ENCODE data around the gene RSPH1.

DNA sequence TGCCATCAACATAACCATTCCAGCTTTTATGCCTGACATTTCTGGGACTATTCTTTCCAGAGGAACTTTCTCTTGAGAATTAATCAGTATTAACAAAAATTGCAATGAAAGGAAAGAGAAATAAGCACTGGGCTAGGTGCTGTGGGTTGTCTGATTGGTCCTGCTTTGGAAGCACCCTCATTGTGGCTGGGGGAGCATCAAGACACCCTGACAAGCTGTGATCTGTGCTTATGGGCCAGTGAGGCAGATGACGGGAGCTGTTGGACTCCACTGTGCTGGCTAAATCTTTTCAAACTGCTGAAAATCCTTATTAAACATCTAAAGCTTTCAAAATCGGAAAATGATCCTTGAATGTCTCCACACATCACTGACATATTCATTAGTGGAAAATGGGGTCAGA is 72.3 kb downstream of the RSPH1 start:
- TF ChIP-seq, protein P1, sequence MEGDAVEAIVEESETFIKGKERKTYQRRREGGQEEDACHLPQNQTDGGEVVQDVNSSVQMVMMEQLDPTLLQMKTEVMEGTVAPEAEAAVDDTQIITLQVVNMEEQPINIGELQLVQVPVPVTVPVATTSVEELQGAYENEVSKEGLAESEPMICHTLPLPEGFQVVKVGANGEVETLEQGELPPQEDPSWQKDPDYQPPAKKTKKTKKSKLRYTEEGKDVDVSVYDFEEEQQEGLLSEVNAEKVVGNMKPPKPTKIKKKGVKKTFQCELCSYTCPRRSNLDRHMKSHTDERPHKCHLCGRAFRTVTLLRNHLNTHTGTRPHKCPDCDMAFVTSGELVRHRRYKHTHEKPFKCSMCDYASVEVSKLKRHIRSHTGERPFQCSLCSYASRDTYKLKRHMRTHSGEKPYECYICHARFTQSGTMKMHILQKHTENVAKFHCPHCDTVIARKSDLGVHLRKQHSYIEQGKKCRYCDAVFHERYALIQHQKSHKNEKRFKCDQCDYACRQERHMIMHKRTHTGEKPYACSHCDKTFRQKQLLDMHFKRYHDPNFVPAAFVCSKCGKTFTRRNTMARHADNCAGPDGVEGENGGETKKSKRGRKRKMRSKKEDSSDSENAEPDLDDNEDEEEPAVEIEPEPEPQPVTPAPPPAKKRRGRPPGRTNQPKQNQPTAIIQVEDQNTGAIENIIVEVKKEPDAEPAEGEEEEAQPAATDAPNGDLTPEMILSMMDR (IDR thresholded peaks at IDR 0.05; ENCODE audit: low read depth, low read length, missing input control), result no peak
- TF ChIP-seq, protein P2, sequence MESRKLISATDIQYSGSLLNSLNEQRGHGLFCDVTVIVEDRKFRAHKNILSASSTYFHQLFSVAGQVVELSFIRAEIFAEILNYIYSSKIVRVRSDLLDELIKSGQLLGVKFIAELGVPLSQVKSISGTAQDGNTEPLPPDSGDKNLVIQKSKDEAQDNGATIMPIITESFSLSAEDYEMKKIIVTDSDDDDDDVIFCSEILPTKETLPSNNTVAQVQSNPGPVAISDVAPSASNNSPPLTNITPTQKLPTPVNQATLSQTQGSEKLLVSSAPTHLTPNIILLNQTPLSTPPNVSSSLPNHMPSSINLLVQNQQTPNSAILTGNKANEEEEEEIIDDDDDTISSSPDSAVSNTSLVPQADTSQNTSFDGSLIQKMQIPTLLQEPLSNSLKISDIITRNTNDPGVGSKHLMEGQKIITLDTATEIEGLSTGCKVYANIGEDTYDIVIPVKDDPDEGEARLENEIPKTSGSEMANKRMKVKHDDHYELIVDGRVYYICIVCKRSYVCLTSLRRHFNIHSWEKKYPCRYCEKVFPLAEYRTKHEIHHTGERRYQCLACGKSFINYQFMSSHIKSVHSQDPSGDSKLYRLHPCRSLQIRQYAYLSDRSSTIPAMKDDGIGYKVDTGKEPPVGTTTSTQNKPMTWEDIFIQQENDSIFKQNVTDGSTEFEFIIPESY (IDR thresholded peaks at IDR 0.05), result no peak
- TF ChIP-seq, protein P3, sequence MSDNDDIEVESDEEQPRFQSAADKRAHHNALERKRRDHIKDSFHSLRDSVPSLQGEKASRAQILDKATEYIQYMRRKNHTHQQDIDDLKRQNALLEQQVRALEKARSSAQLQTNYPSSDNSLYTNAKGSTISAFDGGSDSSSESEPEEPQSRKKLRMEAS (IDR thresholded peaks at IDR 0.05), result no peak
- TF ChIP-seq RXRA (IDR thresholded peaks at IDR 0.05) (no peak), SP1 (IDR thresholded peaks at IDR 0.05) (no peak), JUND (IDR thresholded peaks at IDR 0.05) (no peak), TAF1 (conservative IDR thresholded peaks at IDR 0.05) (no peak), GABPA (IDR thresholded peaks at IDR 0.05 in 1 of 2, conservative IDR thresholded peaks at IDR 0.05 in 1 of 2) (no peak), RAD21 (IDR thresholded peaks at IDR 0.05) (no peak), FOXA1 (IDR thresholded peaks at IDR 0.05) (no peak), FOXA2 (IDR thresholded peaks at IDR 0.05) (no peak), EGR1 (IDR thresholded peaks at IDR 0.05; ENCODE audit: low read depth in 2 of 2) (no peak), YY1 (IDR thresholded peaks at IDR 0.05) (no peak)
- TF ChIP-seq, protein P4, sequence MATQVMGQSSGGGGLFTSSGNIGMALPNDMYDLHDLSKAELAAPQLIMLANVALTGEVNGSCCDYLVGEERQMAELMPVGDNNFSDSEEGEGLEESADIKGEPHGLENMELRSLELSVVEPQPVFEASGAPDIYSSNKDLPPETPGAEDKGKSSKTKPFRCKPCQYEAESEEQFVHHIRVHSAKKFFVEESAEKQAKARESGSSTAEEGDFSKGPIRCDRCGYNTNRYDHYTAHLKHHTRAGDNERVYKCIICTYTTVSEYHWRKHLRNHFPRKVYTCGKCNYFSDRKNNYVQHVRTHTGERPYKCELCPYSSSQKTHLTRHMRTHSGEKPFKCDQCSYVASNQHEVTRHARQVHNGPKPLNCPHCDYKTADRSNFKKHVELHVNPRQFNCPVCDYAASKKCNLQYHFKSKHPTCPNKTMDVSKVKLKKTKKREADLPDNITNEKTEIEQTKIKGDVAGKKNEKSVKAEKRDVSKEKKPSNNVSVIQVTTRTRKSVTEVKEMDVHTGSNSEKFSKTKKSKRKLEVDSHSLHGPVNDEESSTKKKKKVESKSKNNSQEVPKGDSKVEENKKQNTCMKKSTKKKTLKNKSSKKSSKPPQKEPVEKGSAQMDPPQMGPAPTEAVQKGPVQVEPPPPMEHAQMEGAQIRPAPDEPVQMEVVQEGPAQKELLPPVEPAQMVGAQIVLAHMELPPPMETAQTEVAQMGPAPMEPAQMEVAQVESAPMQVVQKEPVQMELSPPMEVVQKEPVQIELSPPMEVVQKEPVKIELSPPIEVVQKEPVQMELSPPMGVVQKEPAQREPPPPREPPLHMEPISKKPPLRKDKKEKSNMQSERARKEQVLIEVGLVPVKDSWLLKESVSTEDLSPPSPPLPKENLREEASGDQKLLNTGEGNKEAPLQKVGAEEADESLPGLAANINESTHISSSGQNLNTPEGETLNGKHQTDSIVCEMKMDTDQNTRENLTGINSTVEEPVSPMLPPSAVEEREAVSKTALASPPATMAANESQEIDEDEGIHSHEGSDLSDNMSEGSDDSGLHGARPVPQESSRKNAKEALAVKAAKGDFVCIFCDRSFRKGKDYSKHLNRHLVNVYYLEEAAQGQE (IDR thresholded peaks at IDR 0.05), result no peak
